MM.1S (cell line): ENCODE data around the gene ARFGAP1.

Experiments
- CTCF ChIP-seq: fragments of 300-600 bp; sonication (generic); IDR thresholded peaks from 2 replicates; pipeline ENCODE4 v1.5.1; 2016; ENCODE audit warnings: antibody characterized with exemption, low read length, mixed read lengths
- EZH2 ChIP-seq: fragments of 300-600 bp; sonication (generic); optimal IDR thresholded peaks from 2 replicates; pipeline ENCODE3; 2017; ENCODE audit warnings: low read depth, mild to moderate bottlenecking, antibody characterized with exemption, low read length, mixed read lengths

DNA sequence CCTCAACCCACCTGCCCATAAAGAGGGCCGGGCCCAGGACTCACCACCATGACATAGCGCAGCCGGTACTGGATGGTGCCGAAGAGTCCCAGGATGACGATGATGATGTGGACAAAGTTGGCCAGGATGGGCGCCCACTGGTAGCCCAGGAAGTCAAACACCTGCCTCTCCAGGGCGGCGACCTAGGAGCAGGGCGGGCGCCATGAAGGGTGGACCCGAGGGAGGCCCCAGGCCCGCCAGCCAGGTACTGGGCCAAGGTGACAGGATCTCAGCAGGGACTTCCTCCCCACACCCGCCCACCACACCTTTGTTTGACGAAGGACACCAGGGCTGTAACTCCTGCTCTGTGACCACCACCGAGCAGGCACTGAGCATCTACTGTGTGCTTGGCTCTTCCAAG lies 22.7 kb upstream of the ARFGAP1 start:
- no peak for TF ChIP-seq CTCF
- TF ChIP-seq EZH2, result no peak
